Measurements from ENCODE around the gene RBP3. TPM values are rescaled to one million over a fixed set of nuclear protein-coding genes. Genes with fewer than 3 reads are reported as not detected.

RBP3 gene
- not detected in 2 replicates for total RNA-seq (2014; rRNA removed; shearing (Covaris generic))

- no peaks in the 10 kb centered on the region for H3K36me3 ChIP-seq (replicated peaks; ENCODE audit: control insufficient read depth, insufficient read depth, low read length)
- no peaks in the 10 kb centered on the region for H3K27me3 ChIP-seq (ENCODE audit: control insufficient read depth, insufficient read depth, low read length)
- no peak for DNase-seq
- H3K4me3 ChIP-seq (ENCODE audit: insufficient read depth, low read depth, low read length): no peak within 1 kb of the TSS
Observed at GRCh38 chr10:47348138-47348651, at the start of gene RBP3. RBP3 (plus strand) TSS chr10:47348363; CDS start chr10:47348485, 122 bp downstream.

GRCh38 chr10:47298715-47299114 lies 49.4 kb upstream of the RBP3 start:
- no peak for DNase-seq
- Histone ChIP-seq H3K4me3 (ENCODE audit: insufficient read depth, low read depth, low read length) (no peak overlapping the region), H3K27me3 (ENCODE audit: control insufficient read depth, insufficient read depth, low read length) (peaks cover 30% of the 10 kb centered on the region)

DNA sequence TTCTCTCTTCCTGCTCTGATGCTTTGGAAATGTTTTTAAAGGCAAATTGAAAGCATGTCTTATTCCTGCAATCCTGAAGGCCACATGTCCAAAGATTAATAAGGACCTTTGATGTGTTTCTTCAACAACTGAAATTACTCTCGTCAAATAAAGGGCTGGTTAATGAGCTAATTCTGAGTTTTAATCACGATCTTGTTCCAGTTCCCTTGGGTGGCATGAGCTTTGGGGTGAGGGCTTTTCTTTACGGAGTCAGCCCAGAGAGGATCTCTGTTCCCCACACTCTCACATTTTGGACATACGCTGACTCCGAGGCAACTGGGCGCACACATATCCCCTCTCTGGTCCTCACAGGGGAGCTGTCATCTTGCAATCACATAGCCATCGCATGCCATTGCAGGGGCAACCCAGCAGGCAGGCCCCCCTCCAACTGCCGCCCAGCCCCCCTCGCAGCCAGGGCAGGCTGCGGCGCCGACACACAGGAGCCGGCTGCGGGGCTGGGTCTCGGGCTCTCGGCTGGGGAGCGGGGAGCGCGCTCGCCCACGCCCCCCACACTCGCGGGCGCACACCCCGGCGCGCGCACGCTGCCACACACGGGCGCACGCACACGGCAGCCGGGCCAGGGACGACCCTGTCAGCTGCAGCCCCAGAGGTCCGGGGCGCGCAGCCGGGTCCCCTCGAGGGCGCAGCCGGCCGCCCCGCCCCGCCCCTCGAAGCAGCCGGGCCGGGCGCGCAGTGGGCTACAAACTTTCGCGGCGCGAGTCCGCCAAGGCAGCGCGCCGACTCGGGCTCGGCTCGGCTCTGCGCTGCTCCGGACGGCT lies 48.3 kb upstream of the RBP3 start, which contains the start of gene GDF10:
GDF10 (plus strand) TSS at position 587 of the 818 bp plus-strand sequence. CDS start 455 bp downstream, outside the sequence.
- DNase-seq: peak; percentile 85
- peaks cover 30% of the 10 kb centered on the region for H3K27me3 ChIP-seq (ENCODE audit: control insufficient read depth, insufficient read depth, low read length)
- H3K4me3 ChIP-seq (ENCODE audit: insufficient read depth, low read depth, low read length): peak within 1 kb of the TSS; percentile 44

More at GRCh38 chr10:47298715-47299114, 49.4 kb upstream of the RBP3 start:
- no peaks in the 10 kb centered on the region for H3K36me3 ChIP-seq (replicated peaks; ENCODE audit: control insufficient read depth, insufficient read depth, low read length)

DNA sequence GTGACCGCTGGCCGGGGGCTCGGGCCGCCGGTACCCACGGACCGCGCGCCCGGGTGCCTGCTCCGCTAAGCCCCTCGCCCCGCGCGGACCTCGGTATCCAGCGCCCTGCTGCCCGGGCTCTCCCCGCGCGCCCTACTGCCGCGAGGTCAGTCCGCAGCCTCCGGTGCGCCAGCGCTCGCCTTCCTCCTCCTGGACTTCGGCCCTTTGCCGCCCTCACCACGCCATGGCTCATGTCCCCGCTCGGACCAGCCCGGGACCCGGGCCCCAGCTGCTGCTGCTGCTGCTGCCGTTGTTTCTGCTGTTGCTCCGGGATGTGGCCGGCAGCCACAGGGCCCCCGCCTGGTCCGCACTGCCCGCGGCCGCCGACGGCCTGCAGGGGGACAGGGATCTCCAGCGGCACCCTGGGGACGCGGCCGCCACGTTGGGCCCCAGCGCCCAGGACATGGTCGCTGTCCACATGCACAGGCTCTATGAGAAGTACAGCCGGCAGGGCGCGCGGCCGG lies 47.7 kb upstream of the RBP3 start:
- peak; percentile 79 for DNase-seq
- Histone ChIP-seq H3K36me3 (replicated peaks; ENCODE audit: control insufficient read depth, insufficient read depth, low read length) (no peaks in the 10 kb centered on the region), H3K27me3 (ENCODE audit: control insufficient read depth, insufficient read depth, low read length) (peaks cover 30% of the 10 kb centered on the region), H3K4me3 (ENCODE audit: insufficient read depth, low read depth, low read length) (peak overlapping the region; percentile 44)

More for the DNA sequence above, 48.3 kb upstream of the RBP3 start, which contains the start of gene GDF10:
- H3K36me3 ChIP-seq (replicated peaks; ENCODE audit: control insufficient read depth, insufficient read depth, low read length): no peaks in the 10 kb centered on the region

GRCh38 chr10:47301833-47302232 lies 46.3 kb upstream of the RBP3 start:
- Histone ChIP-seq H3K27me3 (ENCODE audit: control insufficient read depth, insufficient read depth, low read length) (peaks cover 30% of the 10 kb centered on the region), H3K36me3 (replicated peaks; ENCODE audit: control insufficient read depth, insufficient read depth, low read length) (no peaks in the 10 kb centered on the region), H3K4me3 (ENCODE audit: insufficient read depth, low read depth, low read length) (no peak overlapping the region)
- DNase-seq: no peak

- no peak overlapping the region for H3K4me3 ChIP-seq (ENCODE audit: insufficient read depth, low read depth, low read length)
- peaks cover 31% of the 10 kb centered on the region for H3K27me3 ChIP-seq (ENCODE audit: control insufficient read depth, insufficient read depth, low read length)
- H3K36me3 ChIP-seq (replicated peaks; ENCODE audit: control insufficient read depth, insufficient read depth, low read length): no peaks in the 10 kb centered on the region
- DNase-seq: no peak
Observed at GRCh38 chr10:47303105-47303504, 45.1 kb upstream of the RBP3 start.

DNA sequence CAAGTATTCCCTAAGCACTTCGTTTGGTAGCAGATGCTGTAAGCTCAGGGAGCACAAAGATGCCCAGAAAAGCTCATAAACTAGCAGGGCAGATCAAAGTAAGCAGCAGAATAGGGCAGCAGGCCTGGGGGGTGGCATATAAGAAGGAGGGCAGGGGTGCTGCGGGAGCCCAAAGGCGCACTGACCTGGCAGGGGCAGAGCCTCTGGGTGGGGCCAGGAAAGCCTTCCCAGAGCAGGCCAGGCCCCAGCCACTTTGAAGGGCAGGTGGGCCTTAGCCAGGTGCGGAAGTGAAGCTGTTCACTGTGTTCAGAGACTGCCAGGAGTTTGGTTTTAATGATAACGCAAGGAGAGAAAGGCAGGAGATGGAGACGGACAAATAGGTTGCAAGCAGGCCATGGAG lies 44.3 kb upstream of the RBP3 start:
- H3K36me3 ChIP-seq (replicated peaks; ENCODE audit: control insufficient read depth, insufficient read depth, low read length): no peaks in the 10 kb centered on the region
- no peak overlapping the region for H3K4me3 ChIP-seq (ENCODE audit: insufficient read depth, low read depth, low read length)
- DNase-seq: no peak
- H3K27me3 ChIP-seq (ENCODE audit: control insufficient read depth, insufficient read depth, low read length): peaks cover 29% of the 10 kb centered on the region

- DNase-seq: no peak
Observed at GRCh38 chr10:47305566-47305965, 42.6 kb upstream of the RBP3 start.

DNA sequence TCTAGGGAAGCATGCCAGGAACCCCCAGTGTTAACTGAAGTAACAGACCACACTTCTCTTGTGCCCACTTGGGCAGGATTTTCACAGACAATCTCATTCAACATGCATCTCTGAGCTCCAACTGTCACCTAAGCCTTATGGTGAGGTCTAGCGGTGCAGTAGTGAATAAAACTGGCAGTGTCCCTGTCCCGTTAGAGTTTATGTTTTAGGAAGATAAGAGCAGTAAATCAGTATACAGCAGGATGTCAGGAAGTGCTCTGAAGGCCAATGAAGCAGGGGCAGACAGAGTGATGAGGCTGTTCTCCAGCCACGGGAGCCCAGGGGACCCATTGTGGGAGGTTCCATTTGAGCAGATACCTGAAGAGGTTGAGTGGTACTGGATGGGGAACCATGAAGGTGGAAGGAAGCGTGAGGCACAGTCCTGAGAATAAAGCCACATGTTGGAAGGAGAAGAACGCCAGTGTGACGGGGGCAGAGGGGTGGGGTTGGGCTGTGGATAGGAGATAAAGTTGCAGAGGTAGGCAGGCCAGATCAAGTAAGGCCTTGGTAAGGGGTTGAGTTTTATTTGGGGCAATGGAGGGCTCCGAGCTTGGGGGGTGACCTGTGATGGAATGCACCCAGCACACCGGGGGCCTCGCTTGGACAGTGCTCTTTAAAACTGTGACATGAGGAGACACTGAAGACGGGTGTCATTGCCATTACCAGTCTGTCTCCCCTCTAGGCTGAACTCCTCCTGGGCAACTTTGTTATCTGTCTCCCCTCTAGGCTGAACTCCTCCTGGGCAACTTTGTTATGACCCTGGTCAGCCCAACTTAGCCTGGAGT lies 41.6 kb upstream of the RBP3 start:
- Histone ChIP-seq H3K27me3 (ENCODE audit: control insufficient read depth, insufficient read depth, low read length) (peaks cover 6% of the 10 kb centered on the region), H3K36me3 (replicated peaks; ENCODE audit: control insufficient read depth, insufficient read depth, low read length) (no peaks in the 10 kb centered on the region), H3K4me3 (ENCODE audit: insufficient read depth, low read depth, low read length) (no peak overlapping the region)
- no peak for DNase-seq

More at GRCh38 chr10:47305566-47305965, 42.6 kb upstream of the RBP3 start:
- Histone ChIP-seq H3K4me3 (ENCODE audit: insufficient read depth, low read depth, low read length) (no peak overlapping the region), H3K36me3 (replicated peaks; ENCODE audit: control insufficient read depth, insufficient read depth, low read length) (no peaks in the 10 kb centered on the region), H3K27me3 (ENCODE audit: control insufficient read depth, insufficient read depth, low read length) (peaks cover 17% of the 10 kb centered on the region)

DNA sequence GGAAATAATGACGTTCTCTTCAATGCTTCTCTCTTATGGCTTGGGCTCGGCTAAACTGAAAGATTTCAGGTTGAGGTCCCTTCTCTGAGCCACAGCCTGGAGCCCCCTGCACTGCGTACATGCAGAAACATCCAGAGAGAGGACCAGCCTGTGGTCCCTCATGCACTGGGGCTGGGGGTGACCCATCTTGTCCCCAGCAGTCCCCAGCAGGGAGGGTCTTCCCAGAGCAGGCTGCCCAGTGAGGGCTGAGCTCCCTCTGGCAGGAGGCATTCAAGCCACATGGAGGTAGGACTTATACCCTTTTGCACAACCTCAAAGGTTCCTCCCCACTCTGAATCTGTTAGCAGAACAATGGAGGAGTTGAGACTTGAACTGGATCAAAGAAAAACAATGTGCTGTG lies 40.8 kb upstream of the RBP3 start:
- H3K36me3 ChIP-seq (replicated peaks; ENCODE audit: control insufficient read depth, insufficient read depth, low read length): no peaks in the 10 kb centered on the region
- H3K4me3 ChIP-seq (ENCODE audit: insufficient read depth, low read depth, low read length): no peak overlapping the region
- H3K27me3 ChIP-seq (ENCODE audit: control insufficient read depth, insufficient read depth, low read length): peaks cover 1% of the 10 kb centered on the region
- DNase-seq: no peak

DNA sequence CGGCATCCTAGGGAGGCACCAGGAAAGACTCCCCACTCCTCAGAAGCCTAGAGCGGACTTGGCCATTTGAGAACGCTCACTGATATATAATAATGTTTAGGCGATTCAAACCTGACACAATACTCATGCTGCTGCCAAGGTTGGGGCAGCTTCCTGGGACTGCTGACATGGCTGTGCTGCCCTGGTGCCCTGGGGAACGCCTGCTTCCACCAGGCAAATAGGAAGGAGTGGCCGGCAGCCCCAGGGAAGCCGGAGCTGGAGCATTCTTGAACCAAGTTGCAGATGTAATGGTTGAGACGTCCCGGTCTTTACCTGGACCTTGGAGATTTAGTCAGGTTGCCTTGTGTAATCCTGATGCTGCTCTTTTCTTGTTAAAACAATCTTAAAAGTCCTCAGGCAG lies 39.4 kb upstream of the RBP3 start:
- H3K36me3 ChIP-seq (replicated peaks; ENCODE audit: control insufficient read depth, insufficient read depth, low read length): no peaks in the 10 kb centered on the region
- H3K4me3 ChIP-seq (ENCODE audit: insufficient read depth, low read depth, low read length): no peak overlapping the region
- peaks cover 1% of the 10 kb centered on the region; the same call in 1 of the 2 replicates for H3K27me3 ChIP-seq (ENCODE audit: control insufficient read depth, insufficient read depth, low read length)
- DNase-seq: no peak

GRCh38 chr10:47309408-47310089 lies 38.6 kb upstream of the RBP3 start:
- DNase-seq: peak; percentile 86
- H3K36me3 ChIP-seq (replicated peaks; ENCODE audit: control insufficient read depth, insufficient read depth, low read length): no peaks in the 10 kb centered on the region
- no peak overlapping the region for H3K4me3 ChIP-seq (ENCODE audit: insufficient read depth, low read depth, low read length)
- H3K27me3 ChIP-seq (ENCODE audit: control insufficient read depth, insufficient read depth, low read length): peaks cover 1% of the 10 kb centered on the region; the same call in 1 of the 2 replicates

GRCh38 chr10:47310090-47310505 lies 38.1 kb upstream of the RBP3 start:
- no peak for DNase-seq
- Histone ChIP-seq H3K27me3 (ENCODE audit: control insufficient read depth, insufficient read depth, low read length) (peaks cover 1% of the 10 kb centered on the region; the same call in 1 of the 2 replicates), H3K36me3 (replicated peaks; ENCODE audit: control insufficient read depth, insufficient read depth, low read length) (no peaks in the 10 kb centered on the region), H3K4me3 (ENCODE audit: insufficient read depth, low read depth, low read length) (no peak overlapping the region)

Measured in H7 (cell line).